Activated CD4-positive, alpha-beta T cell treated with anti-CD3 and anti-CD28 coated beads, Interleukin-2, Interleukin-6, amounts not matched to agents 100 ng/mL and 50 ng/mL, durations not matched to agents 16 hours and 8 hours (primary cell): ENCODE measurements around the gene YWHAQ.
A peak's percentile ranks its signal among the peaks of the same experiment; 100 is the strongest.

Source experiments
- DNase-seq: peaks from one replicate; pipeline ENCODE4 v3.0.0-alpha.2; 2020

YWHAQ gene

GRCh38 chr2:9630736-9631552 is at the start of gene YWHAQ:
TSS of gene YWHAQ (minus strand) at chr2:9630997. CDS start at chr2:9630452, 545 bp downstream.
- peak; percentile 98 for DNase-seq

GRCh38 chr2:9680082-9680481 is 49.3 kb upstream of the YWHAQ start:
- no peak for DNase-seq

- DNase-seq, result no peak
These were observed 48.4 kb upstream of the YWHAQ start for GRCh38 chr2:9679218-9679617.

- DNase-seq, result no peak
These were observed 47.7 kb upstream of the YWHAQ start for GRCh38 chr2:9678544-9678943.

GRCh38 chr2:9675415-9676351 is 44.9 kb upstream of the YWHAQ start:
- no peak for DNase-seq

GRCh38 chr2:9674891-9675414 is 44.2 kb upstream of the YWHAQ start:
- no peak for DNase-seq

- no peak for DNase-seq
These were observed 43.2 kb upstream of the YWHAQ start for GRCh38 chr2:9673914-9674481.

- no peak for DNase-seq
These were observed 38.0 kb upstream of the YWHAQ start for GRCh38 chr2:9668687-9669345.

GRCh38 chr2:9667826-9668225 is 37.0 kb upstream of the YWHAQ start:
- DNase-seq, result no peak

GRCh38 chr2:9666306-9666705 is 35.5 kb upstream of the YWHAQ start:
- no peak for DNase-seq

- no peak for DNase-seq
These were observed 35.1 kb upstream of the YWHAQ start for GRCh38 chr2:9665898-9666297.

- no peak for DNase-seq
These were observed 33.6 kb upstream of the YWHAQ start for GRCh38 chr2:9664365-9664764.

- peak; percentile 21 for DNase-seq
These were observed 32.4 kb upstream of the YWHAQ start for GRCh38 chr2:9663008-9663879.

GRCh38 chr2:9661261-9661660 is 30.5 kb upstream of the YWHAQ start:
- DNase-seq, result no peak

GRCh38 chr2:9660781-9661180 is 30.0 kb upstream of the YWHAQ start:
- DNase-seq, result no peak

- no peak for DNase-seq
These were observed 29.4 kb upstream of the YWHAQ start for GRCh38 chr2:9660154-9660553.

GRCh38 chr2:9658972-9659371 is 28.2 kb upstream of the YWHAQ start:
- no peak for DNase-seq

GRCh38 chr2:9657731-9658130 is 26.9 kb upstream of the YWHAQ start:
- DNase-seq, result no peak

GRCh38 chr2:9657083-9657482 is 26.3 kb upstream of the YWHAQ start:
- no peak for DNase-seq

- DNase-seq, result peak; percentile 96
These were observed 25.5 kb upstream of the YWHAQ start for GRCh38 chr2:9656270-9656766.
